ENCODE results near the gene OR10G2. TPM values are rescaled to one million over a fixed set of nuclear protein-coding genes. Genes with fewer than 3 reads are reported as not detected.
"Not testable (repeated sequence)": the region's sequence is repeated elsewhere in the genome, so short reads cannot be mapped to it uniquely, and the experiment has no call there.

OR10G2 gene
- total RNA-seq, 1 experiment from 2014 or later = not detected

DNA sequence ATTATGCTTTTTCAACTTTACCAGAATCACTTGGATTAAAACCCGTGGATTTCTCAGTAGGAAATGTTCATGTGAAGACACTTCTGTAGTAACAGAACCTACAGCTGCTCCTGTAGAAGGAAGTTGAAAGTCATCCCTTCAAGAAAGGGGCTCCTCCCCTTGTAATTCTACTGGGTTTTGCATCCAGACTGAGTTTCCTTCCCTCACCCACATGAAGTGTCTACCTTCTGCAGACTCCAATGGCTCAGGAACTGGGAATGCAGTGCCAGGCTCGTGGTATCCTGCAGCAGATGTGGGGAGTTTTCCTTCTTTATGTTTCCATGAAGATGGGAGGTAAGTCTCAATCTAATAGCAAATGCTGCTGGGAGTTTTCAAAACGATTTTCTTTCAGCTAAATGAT, 7.9 kb upstream of the OR10G2 start:
- no peak for DNase-seq (ENCODE audit: low read depth, low spot score)
- H3K4me3 ChIP-seq (replicated peaks in 1 of 2; ENCODE audit: low read depth in 1 of 2, low read length in 2 of 2) = no peak overlapping the region
- no peak overlapping the region for H3K27ac ChIP-seq (ENCODE audit: low read depth, low read length)
- H3K9me2 ChIP-seq (ENCODE audit: insufficient read depth) = no peaks in the 10 kb centered on the region
- BruUV-seq (replicated peaks) = no TSS peak
- H3K9ac ChIP-seq (ENCODE audit: low read length) = no peak overlapping the region
- CTCF ChIA-PET = no interaction called here
- peaks cover 19% of the 10 kb centered on the region for H3K27me3 ChIP-seq (ENCODE audit: insufficient read depth, low read length)
- RAD21 ChIA-PET (ENCODE audit: low non-redundant PET in 1 of 2, low total read pairs in 2 of 2, uncharacterized antibody in 2 of 2, unreplicated experiment in 2 of 2) = no interaction called here
- TF ChIP-seq, protein P1, sequence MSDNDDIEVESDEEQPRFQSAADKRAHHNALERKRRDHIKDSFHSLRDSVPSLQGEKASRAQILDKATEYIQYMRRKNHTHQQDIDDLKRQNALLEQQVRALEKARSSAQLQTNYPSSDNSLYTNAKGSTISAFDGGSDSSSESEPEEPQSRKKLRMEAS (IDR thresholded peaks at IDR 0.05) = no peak
- TF ChIP-seq JUND (IDR thresholded peaks at IDR 0.05) = no peak
- no peak for TF ChIP-seq FOSL1 (IDR thresholded peaks at IDR 0.05; ENCODE audit: low read depth)
- POLR2A ChIA-PET = no interaction called here
- no peak overlapping the region for H3K4me2 ChIP-seq (ENCODE audit: low read length)
- no peak for ATAC-seq
- no peak overlapping the region for H2AFZ ChIP-seq (ENCODE audit: low read depth, low read length, poor library complexity, severe bottlenecking)
- intact Hi-C loops (cut with micrococcal nuclease) = no loop called here
- H3K36me3 ChIP-seq (ENCODE audit: control insufficient read depth in 1 of 2, insufficient read depth in 2 of 2, low read length in 2 of 2) = no peaks in the 10 kb centered on the region
- no peaks in the 10 kb centered on the region for H4K20me1 ChIP-seq (ENCODE audit: insufficient read depth)
- no peaks in the 10 kb centered on the region for H3K4me1 ChIP-seq (ENCODE audit: control insufficient read depth in 1 of 2, insufficient read depth in 2 of 2, low read length in 2 of 2)
- H3K79me2 ChIP-seq (ENCODE audit: insufficient read depth, low read length) = no peaks in the 10 kb centered on the region
- H3K9me3 ChIP-seq (ENCODE audit: control insufficient read depth in 1 of 2, insufficient read depth in 1 of 2, low read depth in 1 of 2, low read length in 2 of 2) = no peaks in the 10 kb centered on the region

DNA sequence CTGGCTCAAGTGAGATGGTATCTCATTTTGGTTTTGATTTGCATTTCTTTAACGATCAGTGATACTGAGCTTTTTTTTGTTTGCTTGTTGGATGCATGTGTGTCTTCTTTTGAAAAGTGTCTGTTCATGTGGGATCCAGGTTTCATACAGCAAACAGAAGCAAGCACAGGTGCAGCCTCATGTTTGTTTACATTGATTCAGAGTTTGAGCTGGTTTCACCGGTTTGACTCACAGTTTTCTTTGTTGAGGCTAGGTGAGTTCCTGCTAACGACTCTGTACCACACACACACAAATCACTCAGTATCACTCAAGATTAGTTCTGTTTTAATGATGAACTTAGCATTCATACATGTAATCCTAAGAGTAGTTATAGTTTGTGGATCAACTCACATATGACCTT, 3.7 kb downstream of the OR10G2 start:
- no peaks in the 10 kb centered on the region for H3K79me2 ChIP-seq (ENCODE audit: insufficient read depth, low read length)
- no peak for ATAC-seq
- POLR2A ChIA-PET = no interaction called here

DNA sequence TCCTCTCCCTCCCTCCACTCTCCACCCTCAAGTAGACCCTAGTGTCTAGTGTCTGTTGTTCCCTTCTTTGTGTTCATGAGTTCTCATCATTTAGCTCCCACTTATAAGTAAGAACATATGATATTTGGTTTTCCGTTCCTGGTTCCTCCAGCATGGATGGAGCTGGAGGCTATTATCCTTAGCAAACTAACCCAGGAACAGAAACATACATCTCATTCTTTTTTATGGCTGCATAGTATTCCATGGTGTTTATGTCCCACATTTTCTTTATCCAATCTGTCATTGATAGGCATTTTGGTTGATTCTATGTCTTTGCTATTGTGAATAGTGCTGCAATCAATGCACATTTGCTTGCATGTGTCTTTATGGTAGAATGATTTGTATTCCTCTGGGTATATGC, 4.2 kb downstream of the OR10G2 start:
- H3K4me3 ChIP-seq (replicated peaks in 1 of 2; ENCODE audit: low read depth in 1 of 2, low read length in 2 of 2); H3K4me1 ChIP-seq (ENCODE audit: control insufficient read depth in 1 of 2, insufficient read depth in 2 of 2, low read length in 2 of 2); H4K20me1 ChIP-seq (ENCODE audit: insufficient read depth); H3K9ac ChIP-seq (ENCODE audit: low read length); H3K9me3 ChIP-seq (ENCODE audit: control insufficient read depth in 1 of 2, insufficient read depth in 1 of 2, low read depth in 1 of 2, low read length in 2 of 2); H3K36me3 ChIP-seq (ENCODE audit: control insufficient read depth in 1 of 2, insufficient read depth in 2 of 2, low read length in 2 of 2); CTCF ChIA-PET; RAD21 ChIA-PET (ENCODE audit: low non-redundant PET in 1 of 2, low total read pairs in 2 of 2, uncharacterized antibody in 2 of 2, unreplicated experiment in 2 of 2); DNase-seq (ENCODE audit: low read depth, low spot score); H3K27ac ChIP-seq (ENCODE audit: low read depth, low read length); POLR2A ChIA-PET; H2AFZ ChIP-seq (ENCODE audit: low read depth, low read length, poor library complexity, severe bottlenecking); ATAC-seq; H3K4me2 ChIP-seq (ENCODE audit: low read length); H3K9me2 ChIP-seq (ENCODE audit: insufficient read depth); intact Hi-C loops (cut with micrococcal nuclease); H3K79me2 ChIP-seq (ENCODE audit: insufficient read depth, low read length); BruUV-seq (replicated peaks): not testable (repeated sequence)
- peaks cover 21% of the 10 kb centered on the region for H3K27me3 ChIP-seq (ENCODE audit: insufficient read depth, low read length)

More for the DNA sequence above, 3.7 kb downstream of the OR10G2 start:
- no peaks in the 10 kb centered on the region for H3K9me3 ChIP-seq (ENCODE audit: control insufficient read depth in 1 of 2, insufficient read depth in 1 of 2, low read depth in 1 of 2, low read length in 2 of 2)
- peaks cover 22% of the 10 kb centered on the region for H3K27me3 ChIP-seq (ENCODE audit: insufficient read depth, low read length)
- H4K20me1 ChIP-seq (ENCODE audit: insufficient read depth) = no peaks in the 10 kb centered on the region
- H3K9me2 ChIP-seq (ENCODE audit: insufficient read depth) = no peaks in the 10 kb centered on the region
- DNase-seq (ENCODE audit: low read depth, low spot score) = no peak
- H3K27ac ChIP-seq (ENCODE audit: low read depth, low read length) = no peak overlapping the region
- no peaks in the 10 kb centered on the region for H3K4me1 ChIP-seq (ENCODE audit: control insufficient read depth in 1 of 2, insufficient read depth in 2 of 2, low read length in 2 of 2)
- TF ChIP-seq EGR1 (IDR thresholded peaks at IDR 0.05; ENCODE audit: low read depth) (no peak), YY1 (IDR thresholded peaks at IDR 0.05; ENCODE audit: extremely low read depth, insufficient replicate concordance, low read depth, low read length) (no peak), CBX3 (IDR thresholded peaks at IDR 0.05; ENCODE audit: low read depth) (no peak), TCF7L2 (IDR thresholded peaks at IDR 0.05; ENCODE audit: borderline replicate concordance, extremely low read depth, insufficient read depth, insufficient read length) (no peak), CEBPB (IDR thresholded peaks at IDR 0.05; ENCODE audit: low read depth) (no peak), SRF (IDR thresholded peaks at IDR 0.05; ENCODE audit: low read depth) (no peak)
- TF ChIP-seq, protein P2, sequence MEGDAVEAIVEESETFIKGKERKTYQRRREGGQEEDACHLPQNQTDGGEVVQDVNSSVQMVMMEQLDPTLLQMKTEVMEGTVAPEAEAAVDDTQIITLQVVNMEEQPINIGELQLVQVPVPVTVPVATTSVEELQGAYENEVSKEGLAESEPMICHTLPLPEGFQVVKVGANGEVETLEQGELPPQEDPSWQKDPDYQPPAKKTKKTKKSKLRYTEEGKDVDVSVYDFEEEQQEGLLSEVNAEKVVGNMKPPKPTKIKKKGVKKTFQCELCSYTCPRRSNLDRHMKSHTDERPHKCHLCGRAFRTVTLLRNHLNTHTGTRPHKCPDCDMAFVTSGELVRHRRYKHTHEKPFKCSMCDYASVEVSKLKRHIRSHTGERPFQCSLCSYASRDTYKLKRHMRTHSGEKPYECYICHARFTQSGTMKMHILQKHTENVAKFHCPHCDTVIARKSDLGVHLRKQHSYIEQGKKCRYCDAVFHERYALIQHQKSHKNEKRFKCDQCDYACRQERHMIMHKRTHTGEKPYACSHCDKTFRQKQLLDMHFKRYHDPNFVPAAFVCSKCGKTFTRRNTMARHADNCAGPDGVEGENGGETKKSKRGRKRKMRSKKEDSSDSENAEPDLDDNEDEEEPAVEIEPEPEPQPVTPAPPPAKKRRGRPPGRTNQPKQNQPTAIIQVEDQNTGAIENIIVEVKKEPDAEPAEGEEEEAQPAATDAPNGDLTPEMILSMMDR (IDR thresholded peaks at IDR 0.05 in 2 of 3, conservative IDR thresholded peaks at IDR 0.05 in 1 of 3; ENCODE audit: borderline replicate concordance in 1 of 3, insufficient read depth in 1 of 3, low read depth in 2 of 3, low read length in 2 of 3) = no peak
- H2AFZ ChIP-seq (ENCODE audit: low read depth, low read length, poor library complexity, severe bottlenecking) = no peak overlapping the region
- no peak overlapping the region for H3K4me2 ChIP-seq (ENCODE audit: low read length)
- H3K4me3 ChIP-seq (replicated peaks in 1 of 2; ENCODE audit: low read depth in 1 of 2, low read length in 2 of 2) = no peak overlapping the region
- no TSS peak for BruUV-seq (replicated peaks)
- no peak overlapping the region for H3K9ac ChIP-seq (ENCODE audit: low read length)
- no peaks in the 10 kb centered on the region for H3K36me3 ChIP-seq (ENCODE audit: control insufficient read depth in 1 of 2, insufficient read depth in 2 of 2, low read length in 2 of 2)
- intact Hi-C loops (cut with micrococcal nuclease) = no loop called here
- CTCF ChIA-PET = no interaction called here
- RAD21 ChIA-PET (ENCODE audit: low non-redundant PET in 1 of 2, low total read pairs in 2 of 2, uncharacterized antibody in 2 of 2, unreplicated experiment in 2 of 2) = no interaction called here
